GM18517 (cell line): Measurements from ENCODE around the gene CACNA1C.

Source experiments
- ATAC-seq: cut with Tn5 transposase; IDR thresholded peaks from one replicate; pipeline ENCODE4 v1.9.1; 2021; ENCODE audit warnings: mild to moderate bottlenecking, moderate library complexity; ENCODE audit not compliant: unreplicated experiment

CACNA1C gene

DNA sequence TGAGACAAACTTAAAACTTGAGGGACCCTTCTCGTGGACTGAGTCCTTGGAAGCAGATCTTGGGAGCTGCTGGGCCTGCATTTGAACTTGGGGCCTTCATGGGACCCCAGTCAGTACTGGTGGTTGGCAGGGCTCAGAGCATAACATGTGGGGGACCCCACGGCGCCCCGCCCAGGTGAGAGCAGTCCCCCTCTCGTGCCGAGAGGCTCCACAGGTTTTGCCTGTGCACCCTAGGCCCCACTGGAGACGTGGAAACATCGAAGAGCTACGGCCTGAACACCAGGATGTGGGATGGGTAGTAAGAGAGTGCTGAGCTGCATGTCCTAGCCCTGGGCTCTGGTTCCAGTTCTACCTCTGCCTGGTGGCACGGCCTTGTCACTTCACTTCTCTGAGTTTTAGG lies 84.1 kb downstream of the CACNA1C start:
- no peak for ATAC-seq

DNA sequence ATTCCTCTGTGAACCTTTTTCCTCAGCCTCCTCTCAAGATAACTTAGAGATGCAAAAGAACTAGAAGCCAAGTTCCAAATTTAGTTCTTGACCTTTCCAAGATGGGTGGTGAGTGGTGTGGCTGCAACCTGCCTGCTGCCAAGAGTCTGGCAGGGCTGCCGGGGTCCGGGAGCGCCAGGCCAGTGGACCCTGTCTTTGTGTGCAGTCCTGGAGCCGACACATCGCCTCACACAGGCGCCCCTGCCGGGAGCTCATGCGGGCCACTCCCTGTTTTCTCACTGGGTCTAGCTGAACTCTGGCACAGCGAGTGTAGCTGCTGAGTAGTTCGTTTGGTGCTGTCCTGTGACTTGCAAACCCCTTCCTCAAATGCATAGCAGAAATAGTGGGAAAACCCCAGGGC lies 84.9 kb downstream of the CACNA1C start:
- no peak for ATAC-seq

DNA sequence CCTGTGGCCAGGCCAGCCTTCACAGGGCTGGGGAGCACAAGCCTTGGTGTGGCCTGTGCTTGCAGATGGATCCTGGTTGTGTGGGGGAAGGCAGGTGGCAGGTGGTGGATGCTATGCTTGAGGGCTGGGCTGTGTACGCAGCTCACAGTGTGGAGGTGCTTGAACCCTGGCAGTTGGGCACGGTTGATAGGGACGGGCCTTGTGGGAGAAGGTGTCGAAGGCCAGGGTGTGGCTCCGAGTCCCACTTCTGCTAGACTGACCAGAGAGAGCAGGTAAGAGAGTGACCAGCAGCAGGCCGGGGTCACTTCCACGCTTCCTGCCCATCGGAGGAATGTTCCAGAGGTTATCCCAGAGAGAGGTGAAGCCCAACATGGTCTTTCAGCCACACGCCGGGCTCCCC lies 85.5 kb downstream of the CACNA1C start:
- no peak for ATAC-seq

DNA sequence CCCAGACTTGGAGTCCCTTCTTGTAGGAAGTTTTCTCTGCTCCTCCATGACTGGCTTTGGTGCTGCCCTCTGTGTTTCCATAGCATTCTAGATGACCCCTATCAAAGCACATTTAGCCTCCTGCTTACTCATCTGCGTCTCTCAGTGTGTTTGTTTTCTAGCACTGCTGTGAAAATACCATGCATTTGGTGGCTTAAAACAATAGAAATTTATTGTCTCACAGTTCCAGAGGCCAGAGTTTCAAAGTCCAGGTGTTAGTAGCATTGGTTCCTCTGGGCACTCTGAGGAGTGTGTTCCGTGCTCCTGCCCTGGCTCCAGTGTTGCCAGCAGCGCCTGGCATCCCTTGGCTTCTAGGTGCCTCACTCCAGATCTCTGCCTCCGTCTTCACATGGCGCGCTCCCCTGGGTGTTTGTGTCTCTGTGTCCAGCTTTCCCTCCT lies 86.1 kb downstream of the CACNA1C start:
- ATAC-seq: no peak

DNA sequence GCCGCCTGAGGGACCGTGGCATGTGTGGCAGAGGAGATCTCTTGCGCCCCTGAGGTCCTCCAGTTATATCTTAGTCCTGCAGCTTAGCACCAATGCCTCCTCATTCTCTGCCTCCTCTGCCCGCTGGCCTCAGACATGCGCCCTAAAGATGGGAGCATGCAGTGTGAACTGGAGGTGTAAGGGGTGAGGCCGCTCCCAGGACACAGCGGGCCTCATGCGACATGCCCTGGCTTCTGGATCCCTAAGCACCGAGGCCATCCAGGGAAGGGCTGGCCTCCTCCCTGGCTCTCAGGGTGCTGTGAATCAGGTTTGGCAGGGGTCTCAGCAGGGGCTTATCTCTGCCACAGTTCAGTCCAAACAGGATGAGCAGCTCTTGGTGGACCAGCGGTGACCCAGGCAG lies 86.9 kb downstream of the CACNA1C start:
- ATAC-seq: no peak

DNA sequence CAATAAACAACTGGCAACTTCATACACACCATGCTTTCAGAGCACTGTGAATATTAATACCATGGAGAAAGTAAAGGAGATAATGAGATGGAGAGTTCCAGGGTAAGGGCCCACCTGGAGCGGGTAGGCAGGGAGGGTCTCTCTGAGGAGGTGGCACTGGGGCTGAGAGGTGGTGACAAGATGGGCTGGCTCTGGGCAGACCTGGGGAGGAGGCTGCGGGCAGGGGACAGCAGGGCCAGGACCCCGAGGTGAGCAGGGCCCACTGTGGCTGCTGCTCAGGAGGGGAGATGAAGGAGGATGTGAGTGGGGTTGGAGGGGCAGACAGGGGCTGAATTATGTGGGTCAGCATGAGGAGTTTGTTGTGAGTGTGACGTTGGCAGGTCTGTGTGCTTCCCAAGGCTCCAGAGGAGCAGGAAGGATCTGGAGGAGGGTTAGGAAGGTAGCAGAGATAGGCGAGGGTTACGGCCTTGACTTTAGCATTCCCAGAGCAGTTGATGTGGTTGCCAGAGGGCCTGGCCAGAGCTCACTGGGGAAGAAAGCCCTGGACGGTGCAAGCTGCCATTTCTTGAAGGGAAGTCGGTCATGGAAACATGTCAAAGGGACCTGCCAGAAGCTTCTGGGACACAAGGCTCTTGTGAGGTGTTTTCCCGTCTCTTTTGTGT lies 88.2 kb downstream of the CACNA1C start:
- no peak for ATAC-seq

DNA sequence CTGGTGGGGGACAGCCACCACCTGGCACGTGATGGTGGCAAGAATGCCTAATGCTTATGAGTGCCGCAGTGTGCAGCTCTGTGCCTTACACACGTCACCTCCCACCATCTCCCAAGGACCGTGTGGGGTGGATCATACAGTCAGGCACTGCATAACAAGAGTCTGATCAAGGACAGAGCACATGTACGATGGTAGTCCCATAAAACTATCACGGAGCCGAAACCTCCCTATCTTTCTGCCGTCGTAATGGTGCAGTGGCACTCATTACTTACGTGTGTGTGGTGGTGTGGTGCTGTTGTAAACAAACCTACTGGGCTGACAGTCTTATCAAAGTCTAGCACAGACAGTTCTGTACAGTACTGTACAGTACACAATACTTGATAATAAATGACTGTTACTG lies 89.3 kb downstream of the CACNA1C start:
- no peak for ATAC-seq

DNA sequence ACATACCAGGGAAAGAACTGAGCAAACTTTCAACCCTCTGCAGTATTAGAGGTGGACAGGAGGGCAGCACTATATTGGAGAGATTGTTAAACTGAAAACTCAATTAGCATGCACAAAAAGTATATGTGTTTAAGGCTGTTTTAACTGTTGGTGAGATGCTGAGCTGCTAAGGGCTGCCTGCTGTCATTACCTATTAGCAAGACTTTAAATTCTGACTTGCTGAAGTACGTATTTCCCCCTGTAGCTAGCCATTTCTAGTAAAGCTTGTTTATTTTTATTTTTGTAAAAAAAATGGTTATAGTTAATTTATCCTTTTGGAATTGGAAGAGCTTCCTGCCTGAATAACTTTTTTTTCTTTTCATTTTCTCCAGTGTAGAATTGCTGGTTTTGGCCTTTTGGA lies 92.2 kb downstream of the CACNA1C start:
- ATAC-seq: no peak

DNA sequence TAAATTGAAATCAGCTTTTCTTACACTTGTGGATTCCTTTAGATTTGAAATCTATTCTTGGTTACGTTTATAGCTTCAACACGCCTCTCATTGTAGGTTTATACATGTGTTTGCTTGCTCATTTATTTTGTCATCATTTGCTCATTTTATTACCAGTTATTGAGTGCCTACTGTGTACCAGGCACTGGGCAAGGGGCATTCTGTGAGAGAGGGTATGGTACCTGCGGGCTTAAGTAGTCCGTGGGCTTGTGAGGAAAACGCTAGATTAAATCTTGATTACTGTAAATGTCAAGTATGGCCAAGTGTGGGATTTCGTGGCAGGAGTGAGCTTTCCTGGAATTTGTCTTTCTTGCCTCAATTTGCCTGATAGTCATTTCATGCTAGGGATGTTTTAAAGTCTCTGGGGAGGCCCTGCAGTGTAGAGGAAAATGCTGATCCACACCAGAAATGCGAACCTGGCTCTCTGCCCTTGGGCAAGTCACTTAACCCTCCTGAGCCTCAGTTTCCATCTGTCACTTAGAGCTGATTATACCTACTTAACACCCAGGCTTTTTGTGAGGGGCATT lies 92.7 kb downstream of the CACNA1C start:
- ATAC-seq: no peak

DNA sequence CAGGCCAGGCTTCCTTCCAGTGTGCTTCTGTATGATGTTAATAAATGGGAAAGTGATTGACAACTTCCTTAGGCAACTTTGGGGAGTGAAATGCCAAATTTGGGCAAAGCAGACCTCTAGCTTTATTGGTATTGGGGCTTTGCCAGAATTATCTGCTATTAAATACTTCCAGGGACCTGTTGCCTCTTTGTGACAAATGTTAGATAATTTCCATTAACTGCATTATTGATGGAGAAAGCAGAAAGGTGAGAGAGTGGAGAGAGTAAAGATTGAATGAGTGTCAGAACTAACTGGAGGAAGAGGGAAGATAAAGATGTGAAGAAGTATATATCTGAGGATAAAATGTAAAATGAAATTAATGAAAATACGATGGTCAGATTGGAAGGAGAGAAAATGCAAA lies 94.5 kb downstream of the CACNA1C start:
- ATAC-seq: no peak

DNA sequence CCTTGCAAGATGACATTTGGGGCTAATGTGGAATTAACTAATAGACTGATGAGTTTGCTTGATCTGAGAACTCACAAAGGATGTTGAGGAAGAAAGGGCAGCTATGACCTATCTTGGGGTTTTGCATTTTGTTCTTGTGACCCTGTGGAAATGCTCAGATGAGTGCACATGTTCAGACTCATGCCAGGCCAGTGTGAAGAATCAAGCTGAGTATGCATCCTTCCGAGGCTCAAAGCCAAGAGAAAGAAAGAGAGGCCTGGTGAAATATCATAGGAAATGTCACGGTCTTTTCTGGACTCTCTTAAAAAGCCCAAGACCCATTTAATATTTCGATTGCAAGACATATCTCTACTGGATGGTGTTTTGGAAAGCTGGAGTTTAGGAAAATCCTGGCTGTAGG lies 96.3 kb downstream of the CACNA1C start:
- ATAC-seq: no peak

DNA sequence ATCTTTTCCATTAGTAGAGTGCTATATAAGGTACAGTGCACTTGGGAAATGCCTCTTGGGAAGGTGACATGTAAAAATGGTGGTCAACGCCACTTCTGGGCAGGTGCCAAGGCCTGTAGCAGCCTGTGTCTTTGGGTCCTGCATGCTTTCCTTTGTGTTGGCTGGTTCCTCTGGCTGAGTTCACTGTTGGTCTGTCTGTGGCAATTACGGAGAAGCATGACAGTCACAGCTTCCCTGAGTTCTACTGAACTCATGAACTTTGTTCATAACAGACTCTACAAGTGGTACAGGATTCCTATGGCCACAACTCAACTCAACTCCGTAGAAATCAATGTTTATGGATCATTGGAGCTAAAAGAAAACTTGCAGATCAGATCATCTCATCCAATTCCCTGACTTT lies 98.0 kb downstream of the CACNA1C start:
- ATAC-seq: no peak

DNA sequence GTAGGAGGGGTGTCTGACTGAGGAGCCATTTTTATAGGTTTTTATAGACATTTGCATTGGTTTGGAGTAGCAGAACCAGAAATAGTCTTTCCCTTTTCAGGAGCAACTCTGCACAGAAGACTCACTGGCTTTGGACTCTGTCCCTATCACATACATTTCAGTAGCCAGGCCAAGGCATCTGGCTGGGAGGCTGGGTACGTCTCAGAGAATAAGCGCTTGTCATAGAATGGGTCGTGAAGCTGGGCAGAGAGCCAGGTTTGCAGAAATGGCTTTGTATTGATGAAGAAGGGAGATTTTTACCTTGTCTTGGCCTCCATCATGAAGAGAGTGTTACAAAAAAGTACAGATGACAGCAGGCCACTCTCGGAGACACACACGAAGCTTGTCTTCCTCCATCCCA lies 98.6 kb downstream of the CACNA1C start:
- ATAC-seq: no peak

DNA sequence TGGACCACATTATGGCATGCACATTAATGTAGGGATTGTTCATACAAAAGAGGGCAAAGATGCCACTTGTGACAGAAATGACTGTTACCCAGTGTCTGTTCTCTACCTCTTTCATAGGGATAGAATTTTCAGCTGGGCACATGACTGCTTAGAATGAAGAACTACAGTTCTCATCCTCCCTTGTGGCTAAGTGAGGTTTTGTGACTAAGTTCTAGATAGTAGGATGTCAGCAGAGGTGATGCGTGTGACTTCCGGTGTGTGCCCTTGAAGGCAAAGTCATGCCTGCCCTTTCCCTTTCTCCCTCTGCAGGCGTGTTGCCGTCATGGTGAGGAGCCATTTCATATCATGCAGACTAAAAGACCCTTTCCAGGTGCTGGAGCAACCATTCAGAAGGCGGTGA lies 99.3 kb downstream of the CACNA1C start:
- no peak for ATAC-seq

DNA sequence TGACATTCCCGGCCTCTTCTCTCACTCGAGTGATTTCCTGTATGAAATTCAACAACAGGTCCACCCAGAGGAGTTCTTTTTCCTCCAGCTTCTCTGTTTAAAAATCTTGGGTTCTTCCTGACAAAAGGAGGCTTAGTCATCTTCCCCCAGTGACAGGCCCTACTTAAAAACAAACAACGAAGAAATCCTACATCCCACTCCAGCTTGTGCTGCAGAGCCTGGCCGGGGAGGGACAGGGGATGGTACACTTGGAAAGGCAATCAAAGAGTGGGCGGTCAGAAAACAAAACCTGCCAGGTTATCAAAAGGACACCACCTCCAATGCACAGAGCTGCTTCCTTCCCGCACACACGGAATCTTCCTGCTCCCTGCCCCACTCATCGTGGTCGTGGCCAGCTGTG lies 101.3 kb downstream of the CACNA1C start:
- ATAC-seq: no peak

DNA sequence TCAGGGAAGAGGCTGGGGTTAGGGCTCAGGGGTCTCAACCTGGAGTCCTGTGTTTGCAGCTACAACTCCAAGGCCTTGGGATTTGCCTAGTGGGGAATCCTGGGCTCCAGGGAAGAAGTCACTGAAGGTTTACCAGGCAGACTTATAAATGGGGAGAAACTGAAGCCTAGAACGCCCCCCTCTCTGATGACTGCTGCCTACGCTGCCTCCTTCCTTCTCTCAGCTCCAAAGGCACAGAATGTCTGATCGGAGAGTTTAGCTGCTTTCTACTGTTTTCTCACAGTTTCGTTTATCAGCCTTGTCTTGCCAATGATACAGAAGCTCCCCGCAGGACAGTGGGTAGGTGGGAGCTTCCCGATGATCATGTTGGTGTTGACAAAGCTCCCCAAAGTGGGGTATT lies 101.7 kb downstream of the CACNA1C start:
- no peak for ATAC-seq

DNA sequence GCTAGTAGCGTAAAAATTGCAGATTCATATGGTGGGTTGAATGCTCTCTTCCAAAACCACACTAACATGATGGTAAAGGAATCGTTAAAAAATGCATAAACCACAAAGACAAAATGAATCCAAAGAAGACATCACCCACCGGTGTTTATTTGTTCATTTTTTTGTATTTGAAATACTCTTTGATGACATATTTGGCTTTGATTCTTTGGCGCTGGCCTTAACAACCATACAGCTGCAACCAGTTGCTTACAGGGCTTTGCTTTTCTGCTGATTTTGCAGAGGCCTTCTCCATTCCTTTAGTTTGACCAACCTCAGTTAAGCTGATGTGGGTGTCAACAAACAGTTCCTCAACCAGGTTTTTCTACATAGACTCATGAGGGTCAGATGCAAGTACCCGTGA lies 103.5 kb downstream of the CACNA1C start:
- no peak for ATAC-seq

DNA sequence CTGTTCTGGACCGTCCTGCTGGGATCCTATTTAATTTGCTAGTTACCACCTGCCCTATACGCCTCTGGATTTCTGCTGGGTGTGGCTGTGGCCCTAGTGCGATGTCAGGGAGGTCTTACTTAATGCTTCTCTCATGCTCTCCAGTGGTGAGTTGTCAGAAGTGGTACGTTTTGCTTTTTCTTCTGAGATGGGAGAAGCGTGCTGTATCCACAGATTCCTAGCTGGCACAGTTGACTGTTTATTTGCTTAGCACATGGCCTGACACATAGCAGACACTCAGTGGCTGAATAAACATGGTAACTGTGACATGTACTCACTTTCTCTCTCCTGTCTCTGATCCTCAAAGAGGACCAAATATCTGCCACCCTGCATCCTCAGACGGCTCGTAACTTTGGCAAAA lies 107.3 kb downstream of the CACNA1C start:
- no peak for ATAC-seq

DNA sequence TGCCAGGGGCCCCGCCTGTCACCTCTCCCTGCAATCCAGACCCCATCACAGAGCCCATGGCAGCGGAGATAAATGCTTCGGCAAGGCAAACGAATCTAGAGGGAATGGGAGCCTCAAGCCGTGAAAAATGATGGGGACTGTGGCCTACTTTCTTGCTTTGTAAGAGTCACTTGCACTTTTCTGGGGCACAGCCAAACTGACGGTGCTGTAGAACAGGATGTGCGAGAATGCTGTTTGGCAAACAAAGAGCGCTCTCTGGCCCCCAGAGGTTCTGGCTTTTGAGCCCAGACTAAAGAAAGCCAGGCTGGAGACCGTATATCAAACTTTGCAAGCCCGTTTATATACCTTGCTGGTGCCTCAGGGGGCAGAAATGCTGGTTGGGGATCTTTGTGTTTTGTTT lies 108.7 kb downstream of the CACNA1C start:
- no peak for ATAC-seq

DNA sequence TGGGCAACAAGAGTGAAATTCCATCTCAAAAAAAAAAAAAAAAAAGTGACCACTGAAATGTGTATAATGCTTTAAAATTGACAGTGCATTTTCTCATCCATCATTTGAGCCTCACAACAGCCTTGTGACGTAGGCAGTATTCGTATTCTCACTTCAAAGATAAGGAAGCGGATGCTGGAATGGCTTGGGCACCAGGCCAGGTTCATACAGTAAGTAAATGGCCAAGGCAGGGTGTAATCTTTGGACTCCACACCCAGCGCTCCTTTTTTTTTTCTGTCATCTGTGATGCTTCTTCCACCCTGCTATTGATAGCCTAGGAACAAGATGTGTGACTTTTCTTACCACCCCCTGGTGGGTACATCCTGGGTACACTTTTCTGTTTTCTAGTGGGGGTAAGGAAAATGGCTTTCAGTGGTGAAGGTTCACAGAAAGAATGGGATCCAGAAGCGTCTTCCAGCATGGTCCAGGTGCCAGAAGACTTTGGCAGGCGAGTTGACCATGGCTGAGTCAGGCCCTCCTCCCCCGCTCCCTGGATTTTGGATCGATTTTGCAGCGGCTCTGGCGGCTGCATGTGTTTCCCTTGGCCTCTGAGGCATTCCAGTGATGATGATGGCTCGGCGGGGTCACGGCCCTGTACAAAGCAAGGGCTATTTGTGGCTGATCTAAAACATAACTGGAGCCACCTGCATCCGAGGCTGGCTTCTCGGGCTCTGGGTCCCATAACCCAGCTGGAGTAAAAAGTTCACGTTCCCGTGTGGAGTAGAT lies 110.6 kb downstream of the CACNA1C start:
- no peak for ATAC-seq

DNA sequence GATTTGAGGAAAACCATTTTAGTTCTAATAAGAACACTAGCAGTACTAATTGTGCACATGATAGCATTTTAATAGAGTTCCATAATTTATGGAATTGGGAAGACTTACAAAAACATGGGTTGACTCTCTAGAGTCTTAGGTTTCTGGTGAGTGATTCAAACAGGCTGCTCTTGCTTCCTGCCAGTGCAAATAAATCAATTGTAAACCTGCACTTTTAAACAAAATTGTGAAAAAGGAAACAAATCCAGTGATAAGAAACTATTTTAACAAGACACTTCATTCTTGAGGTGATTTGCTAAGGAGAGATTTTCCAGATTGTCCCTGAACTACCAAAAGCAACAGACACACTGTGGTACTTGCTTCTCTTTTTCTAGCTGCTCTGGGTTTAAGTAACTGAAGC lies 112.2 kb downstream of the CACNA1C start:
- ATAC-seq: no peak

DNA sequence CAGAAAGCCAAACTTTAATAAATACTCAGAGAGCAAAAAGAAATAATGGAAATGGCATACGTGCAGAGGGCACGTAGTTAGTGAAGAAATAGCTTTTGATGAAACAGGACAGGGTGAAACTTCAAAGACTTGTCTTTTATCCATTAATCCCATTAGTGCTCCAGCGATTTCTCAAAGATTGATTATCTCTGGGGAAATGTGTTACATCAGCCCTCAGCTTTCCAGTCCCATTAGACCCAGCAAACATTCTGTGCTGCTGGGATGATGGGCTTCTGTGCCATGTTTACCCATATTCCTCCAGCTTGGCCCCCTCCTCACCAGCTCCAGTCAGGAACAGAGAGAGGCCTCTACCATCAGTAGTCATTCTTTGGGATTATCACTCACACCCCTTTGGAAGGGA lies 113.1 kb downstream of the CACNA1C start:
- ATAC-seq: no peak
